HG02610 (cell line): ENCODE data around the gene FASTK.

ENCODE experiments used
- ATAC-seq: cut with Tn5 transposase; IDR thresholded peaks from one replicate; pipeline ENCODE4 v1.9.1; 2021; ENCODE audit warnings: mild to moderate bottlenecking, moderate library complexity; ENCODE audit not compliant: unreplicated experiment

FASTK gene

DNA sequence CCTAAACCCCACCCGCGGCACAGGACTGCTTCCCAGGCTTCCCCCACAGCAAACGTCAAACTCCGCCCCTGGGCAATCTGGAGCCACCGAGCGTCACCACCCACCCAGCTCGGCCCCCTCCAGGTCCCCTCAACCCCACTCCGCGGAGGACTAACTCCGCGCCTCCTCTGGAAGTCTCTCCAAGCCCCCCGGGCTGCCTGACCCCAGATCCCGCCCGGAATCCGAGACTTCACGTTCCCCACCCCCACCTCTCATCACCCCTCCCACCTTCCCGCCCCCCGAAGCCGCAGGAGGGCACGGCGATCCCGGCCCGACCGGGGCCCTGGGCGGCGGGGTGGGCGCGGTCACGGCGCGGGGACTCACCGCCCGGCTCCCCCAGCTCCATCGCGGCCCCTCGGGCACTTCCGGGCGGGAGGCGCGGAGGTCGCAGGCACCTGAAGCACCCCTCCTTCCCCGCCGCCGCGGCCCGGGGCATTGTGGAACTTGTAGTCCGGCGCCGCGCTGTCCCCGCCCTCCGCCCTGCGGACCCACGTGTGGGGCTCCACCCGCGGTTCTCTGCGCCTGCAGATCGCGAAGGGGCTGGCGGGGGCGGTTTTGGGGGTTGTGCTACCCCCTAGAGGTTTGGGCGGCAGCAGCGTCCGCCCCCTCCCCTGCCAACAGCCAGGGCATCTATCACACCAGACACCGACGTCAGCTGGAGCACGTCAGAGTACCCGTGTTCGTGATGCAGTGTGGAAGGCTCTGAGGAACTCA, 2.6 kb upstream of the FASTK start, which contains the start of gene TMUB1:
Gene TMUB1, minus strand, starts transcription at position 423 of the 753 bp plus-strand sequence. CDS start 930 bp downstream, outside the sequence.
- ATAC-seq, result peak; percentile 42

GRCh38 chr7:151082141-151083070, 1.8 kb upstream of the FASTK start:
- no peak for ATAC-seq

- ATAC-seq, result no peak
Measured at GRCh38 chr7:151081170-151082101, 827 bp upstream of the FASTK start.

DNA sequence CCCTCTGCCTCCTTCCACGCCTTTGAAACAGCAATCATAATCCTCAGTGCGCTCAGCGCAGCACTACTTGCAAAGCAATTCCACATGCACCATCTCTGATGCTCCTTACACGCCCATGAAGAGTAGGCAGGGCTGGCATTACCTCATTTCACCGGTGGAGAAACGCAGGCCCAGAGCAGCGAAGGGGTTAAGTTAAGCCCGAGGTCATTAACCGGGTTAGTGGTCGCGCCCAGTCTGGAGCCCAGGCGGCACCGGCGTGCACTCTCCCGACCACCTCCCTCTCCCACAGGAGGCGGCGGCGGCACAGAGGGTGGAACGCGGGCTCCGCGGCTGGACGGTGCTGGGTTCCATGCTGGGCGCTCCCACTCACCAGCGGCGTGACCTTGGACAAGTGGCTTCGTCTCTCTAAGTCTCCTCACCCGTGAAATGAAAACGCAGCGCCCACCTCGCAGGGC, 515 bp downstream of the FASTK start:
- ATAC-seq, result no peak

GRCh38 chr7:151079199-151079910, 1.3 kb downstream of the FASTK start:
- no peak for ATAC-seq

DNA sequence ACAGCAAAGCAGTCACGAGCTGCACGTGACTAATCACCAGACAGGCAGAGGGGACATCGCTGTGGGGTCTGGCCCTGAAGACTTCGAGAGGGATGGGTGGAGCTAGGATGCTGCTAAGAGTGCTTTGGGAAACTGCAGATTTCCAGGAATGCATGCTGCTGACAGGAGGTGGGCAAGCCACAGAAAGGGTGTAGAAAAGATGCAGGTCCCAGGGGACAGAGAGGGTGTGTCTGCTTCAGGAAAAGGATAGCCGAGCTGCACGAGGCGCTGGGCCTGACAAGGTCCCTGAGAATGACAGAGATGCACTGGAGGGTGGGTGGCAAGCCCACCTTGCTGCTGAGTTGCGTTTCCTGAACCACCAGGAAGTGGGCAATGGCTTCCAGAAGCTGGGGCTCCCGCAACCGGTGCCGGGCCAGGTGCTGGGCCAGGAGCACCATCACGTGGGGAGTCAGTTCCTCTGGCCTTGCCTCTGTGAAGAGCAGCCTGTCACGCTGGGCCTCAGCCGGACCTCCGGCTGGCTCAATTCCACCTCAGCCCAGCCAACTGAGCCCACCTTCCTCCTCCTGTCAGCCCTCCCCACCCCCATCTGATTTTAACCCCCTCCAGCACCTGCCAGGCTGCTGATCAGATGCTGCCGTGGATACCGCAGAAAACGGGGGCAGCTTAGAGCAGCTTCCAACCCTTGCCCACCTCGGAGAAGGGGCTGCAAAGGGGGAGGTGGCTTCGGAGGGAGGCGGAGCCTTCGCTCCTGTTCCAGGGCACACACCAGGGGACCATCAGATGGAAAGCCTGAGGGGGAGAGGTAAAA, 2.2 kb downstream of the FASTK start:
- ATAC-seq, result no peak

GRCh38 chr7:151077705-151078232, 2.8 kb downstream of the FASTK start:
- ATAC-seq, result no peak

- ATAC-seq, result no peak
Measured at GRCh38 chr7:151076863-151077704, 3.5 kb downstream of the FASTK start.

DNA sequence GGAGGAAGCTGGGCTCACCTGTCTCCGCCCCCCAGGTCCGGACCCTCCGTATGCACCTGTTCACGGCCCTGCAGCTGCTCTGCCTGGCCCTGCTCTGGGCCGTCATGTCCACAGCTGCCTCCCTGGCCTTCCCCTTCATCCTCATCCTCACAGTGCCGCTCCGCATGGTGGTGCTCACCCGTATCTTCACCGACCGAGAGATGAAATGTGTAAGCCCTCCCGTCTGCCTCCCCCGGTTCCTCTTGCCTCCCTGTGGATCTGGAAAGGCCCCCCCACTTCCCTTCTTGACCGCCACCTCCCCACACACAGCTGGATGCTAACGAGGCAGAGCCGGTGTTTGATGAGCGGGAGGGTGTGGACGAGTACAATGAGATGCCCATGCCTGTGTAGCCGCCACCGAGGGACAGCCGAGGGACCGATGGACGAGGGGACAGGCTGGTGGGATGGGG, 4.6 kb downstream of the FASTK start:
- ATAC-seq, result no peak

DNA sequence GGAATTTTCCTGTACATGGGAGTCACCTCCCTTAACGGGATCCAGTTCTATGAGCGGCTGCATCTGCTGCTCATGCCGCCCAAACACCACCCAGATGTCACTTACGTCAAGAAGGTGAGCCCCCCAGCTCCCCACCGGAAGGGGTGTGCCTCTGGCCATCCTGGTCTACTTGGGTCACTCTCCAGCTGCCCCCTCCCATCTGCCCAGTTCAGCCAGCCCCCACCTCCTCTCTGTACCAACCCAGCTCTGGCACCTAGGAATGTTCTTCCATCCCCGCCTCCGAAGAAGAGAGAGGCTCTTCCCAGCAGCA, 5.0 kb downstream of the FASTK start:
- no peak for ATAC-seq

GRCh38 chr7:151074817-151075661, 5.6 kb downstream of the FASTK start:
- no peak for ATAC-seq

DNA sequence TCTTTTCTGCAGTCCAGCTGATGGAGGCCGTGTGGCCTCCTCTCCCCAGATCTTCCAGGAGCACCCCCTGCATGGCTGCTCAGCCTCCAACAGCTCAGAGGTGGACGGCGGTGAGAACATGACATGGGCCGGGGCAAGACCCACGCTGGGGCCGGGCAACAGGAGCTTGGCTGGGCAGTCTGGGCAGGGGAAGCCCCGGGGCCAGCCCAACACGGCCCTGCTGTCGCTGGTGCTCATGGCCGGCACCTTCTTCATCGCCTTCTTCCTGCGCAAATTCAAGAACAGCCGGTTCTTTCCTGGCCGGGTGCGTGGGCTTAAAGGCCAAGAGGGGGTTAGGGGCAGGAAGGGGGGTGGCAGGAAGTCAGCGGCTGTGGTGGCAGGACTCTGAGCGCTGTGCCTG, 6.6 kb downstream of the FASTK start:
- no peak for ATAC-seq

DNA sequence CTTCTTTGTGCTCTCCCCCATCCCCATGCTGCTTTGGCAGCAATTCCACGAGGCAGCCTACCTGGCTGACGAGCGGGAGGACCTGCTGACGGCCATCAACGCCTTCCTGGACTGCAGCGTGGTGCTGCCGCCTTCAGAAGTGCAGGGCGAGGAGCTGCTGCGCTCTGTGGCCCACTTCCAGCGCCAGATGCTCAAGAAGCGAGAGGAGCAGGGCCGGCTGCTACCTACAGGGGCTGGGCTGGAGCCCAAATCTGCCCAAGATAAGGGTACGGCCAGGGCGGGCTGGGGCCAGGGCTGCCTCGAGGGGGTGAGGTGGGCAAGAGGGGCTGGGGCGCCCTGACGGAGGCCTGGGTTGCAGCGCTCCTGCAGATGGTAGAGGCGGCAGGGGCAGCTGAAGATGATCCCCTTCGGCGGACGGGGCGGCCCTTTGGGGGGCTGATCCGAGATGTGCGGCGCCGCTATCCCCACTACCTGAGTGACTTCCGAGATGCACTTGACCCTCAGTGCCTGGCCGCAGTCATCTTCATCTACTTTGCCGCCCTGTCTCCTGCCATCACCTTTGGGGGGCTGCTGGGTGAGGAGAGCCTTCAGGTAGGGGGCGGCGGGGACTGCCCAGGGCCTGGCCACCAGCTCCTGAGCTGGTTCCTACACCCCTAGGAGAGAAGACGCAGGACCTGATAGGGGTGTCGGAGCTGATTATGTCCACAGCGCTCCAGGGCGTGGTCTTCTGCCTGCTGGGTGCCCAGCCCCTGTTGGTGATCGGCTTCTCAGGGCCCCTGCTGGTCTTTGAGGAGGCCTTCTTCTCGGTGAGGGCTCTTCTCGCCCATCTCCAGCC, 9.4 kb downstream of the FASTK start:
- no peak for ATAC-seq

GRCh38 chr7:151070574-151070960, 10.0 kb downstream of the FASTK start:
- no peak for ATAC-seq

GRCh38 chr7:151069841-151070573, 10.6 kb downstream of the FASTK start:
- no peak for ATAC-seq
